ENCODE results near the gene PRDX6. TPM values are rescaled to one million over a fixed set of nuclear protein-coding genes. Genes with fewer than 3 reads are reported as not detected.
A peak's percentile ranks its signal among the peaks of the same experiment; 100 is the strongest.

PRDX6 gene, protein sequence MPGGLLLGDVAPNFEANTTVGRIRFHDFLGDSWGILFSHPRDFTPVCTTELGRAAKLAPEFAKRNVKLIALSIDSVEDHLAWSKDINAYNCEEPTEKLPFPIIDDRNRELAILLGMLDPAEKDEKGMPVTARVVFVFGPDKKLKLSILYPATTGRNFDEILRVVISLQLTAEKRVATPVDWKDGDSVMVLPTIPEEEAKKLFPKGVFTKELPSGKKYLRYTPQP
- 125 and 129 TPM in 2 replicates for total RNA-seq

DNA sequence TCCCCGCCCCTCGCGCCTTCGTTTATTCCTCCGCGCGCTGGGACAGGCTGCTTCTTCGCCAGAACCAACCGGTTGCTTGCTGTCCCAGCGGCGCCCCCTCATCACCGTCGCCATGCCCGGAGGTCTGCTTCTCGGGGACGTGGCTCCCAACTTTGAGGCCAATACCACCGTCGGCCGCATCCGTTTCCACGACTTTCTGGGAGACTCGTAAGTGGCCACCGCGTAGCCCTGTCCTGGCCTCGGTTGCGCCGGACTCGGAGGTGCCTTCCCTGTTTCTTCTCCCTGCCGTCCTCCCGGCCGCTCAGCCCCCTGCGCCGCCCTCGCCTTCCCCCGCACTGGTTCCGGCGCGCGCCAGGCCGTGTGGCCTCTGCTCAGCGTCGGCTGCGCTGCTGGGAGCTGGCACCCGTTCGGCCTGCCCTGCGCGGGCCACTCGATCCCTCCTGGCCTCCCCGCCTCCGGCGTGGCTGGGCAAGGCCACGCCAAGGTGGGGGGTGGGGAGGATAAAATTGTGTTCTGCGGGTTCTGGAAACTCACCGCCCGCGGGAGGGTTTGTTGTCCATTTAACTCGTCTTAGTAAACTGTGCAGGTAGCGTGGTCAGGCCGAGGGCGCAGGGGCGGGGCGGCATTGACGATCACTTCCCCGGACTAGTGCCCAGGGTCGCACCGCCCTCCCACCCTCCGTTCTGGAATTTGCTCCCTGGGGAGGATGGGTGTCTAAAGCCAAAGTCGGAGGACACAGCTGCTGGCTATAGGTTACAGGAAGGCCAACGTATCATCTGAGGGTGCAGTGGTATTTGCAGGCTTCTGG lies at the start of gene PRDX6:
PRDX6 (plus strand) TSS at position 50 of the 808 bp plus-strand sequence; CDS start at position 113, 63 bp downstream.
- POLR2A ChIA-PET: interaction anchor here (0.6 to 3.1 kb wide), 21 partner anchors 12 to 1545 kb away, joined by 3 to 25 read pairs (median 6); partner anchors contain the start of genes CACYBP, CENPL, DARS2 and GAS5
- intact Hi-C loops (cut with micrococcal nuclease): loop anchor here (1.0 to 5.0 kb wide), 10 partner anchors 46 to 1545 kb away; partner anchors contain the start of genes CACYBP, CENPL, DARS2 and MRPS14
- Mint-ChIP-seq H3K4me1 (peaks cover 40% of the 10 kb centered on the region), H3K9me3 (no peaks in the 10 kb centered on the region), H3K36me3 (ENCODE audit: low read depth) (peaks cover 27% of the 10 kb centered on the region), H3K27me3 (no peaks in the 10 kb centered on the region), H3K4me3 (peak within 1 kb of the TSS; percentile 92), H3K27ac (peak within 1 kb of the TSS; percentile 95)
- TF ChIP-seq, protein P1, sequence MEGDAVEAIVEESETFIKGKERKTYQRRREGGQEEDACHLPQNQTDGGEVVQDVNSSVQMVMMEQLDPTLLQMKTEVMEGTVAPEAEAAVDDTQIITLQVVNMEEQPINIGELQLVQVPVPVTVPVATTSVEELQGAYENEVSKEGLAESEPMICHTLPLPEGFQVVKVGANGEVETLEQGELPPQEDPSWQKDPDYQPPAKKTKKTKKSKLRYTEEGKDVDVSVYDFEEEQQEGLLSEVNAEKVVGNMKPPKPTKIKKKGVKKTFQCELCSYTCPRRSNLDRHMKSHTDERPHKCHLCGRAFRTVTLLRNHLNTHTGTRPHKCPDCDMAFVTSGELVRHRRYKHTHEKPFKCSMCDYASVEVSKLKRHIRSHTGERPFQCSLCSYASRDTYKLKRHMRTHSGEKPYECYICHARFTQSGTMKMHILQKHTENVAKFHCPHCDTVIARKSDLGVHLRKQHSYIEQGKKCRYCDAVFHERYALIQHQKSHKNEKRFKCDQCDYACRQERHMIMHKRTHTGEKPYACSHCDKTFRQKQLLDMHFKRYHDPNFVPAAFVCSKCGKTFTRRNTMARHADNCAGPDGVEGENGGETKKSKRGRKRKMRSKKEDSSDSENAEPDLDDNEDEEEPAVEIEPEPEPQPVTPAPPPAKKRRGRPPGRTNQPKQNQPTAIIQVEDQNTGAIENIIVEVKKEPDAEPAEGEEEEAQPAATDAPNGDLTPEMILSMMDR (IDR thresholded peaks at IDR 0.05): no peak
- DNase-seq (peak; percentile 69), ATAC-seq (ENCODE audit: low read depth) (peak; percentile 25)
- CTCF ChIA-PET: interaction anchor here (1.2 to 3.5 kb wide), 3 partner anchors 47 to 733 kb away, joined by 4 to 28 read pairs (median 4); no protein-coding TSS in a partner anchor

DNA sequence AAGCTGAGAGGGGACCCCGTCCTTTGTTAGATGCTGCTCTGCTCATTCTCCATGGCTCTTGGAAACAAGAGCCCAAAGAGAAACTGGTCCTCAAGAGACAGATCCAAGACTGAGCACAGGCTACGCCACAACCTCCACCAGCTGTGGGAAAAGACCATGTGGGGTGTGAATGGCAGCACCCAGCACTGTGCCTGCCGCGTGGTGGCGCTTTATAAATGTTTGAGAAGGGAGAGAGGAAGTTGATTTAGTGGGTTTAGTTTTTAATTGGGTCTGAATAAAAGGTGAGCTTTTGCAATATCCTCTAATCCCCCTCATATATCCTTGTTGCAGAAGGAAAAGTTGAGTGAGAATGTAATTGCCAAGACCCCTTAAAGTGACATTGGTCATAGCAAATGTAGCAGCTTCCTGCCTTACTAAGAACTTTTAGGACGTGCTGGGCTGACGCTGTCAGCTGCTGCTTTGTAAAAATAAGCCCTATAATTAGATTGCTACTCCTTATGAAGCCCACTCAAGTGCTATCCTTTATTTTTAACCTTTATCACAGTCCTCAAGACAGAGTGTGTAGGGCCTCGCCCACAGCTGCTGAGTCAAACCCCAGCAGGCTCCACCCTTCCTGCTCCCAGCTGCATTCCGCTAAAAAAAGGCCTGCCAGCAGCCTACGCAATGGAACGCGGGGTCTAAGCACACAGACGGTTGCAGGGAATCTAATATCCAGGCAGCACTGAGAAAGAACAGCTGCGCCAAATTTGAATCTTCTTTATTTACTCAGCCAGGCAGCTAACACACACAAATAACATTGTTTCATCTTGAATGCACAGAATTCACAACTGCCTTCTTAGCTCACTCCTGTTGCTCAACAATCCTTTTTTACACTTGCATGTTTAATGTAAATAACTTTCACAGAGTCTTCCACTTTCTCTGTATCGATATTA lies 47.4 kb upstream of the PRDX6 start:
- CTCF ChIA-PET: interaction anchor here (0.6 to 4.0 kb wide), 33 partner anchors 9 to 1696 kb away, joined by 3 to 63 read pairs (median 5); partner anchors contain the start of genes CENPL, DARS2, KLHL20 and PRDX6
- TF ChIP-seq, protein P1 (IDR thresholded peaks at IDR 0.05): no peak
- ATAC-seq (ENCODE audit: low read depth): peak; percentile 87
- peak overlapping the region; percentile 87 for H3K27ac Mint-ChIP-seq
- intact Hi-C loops (cut with micrococcal nuclease): loop anchor here (1.0 to 5.0 kb wide), 5 partner anchors 9 to 788 kb away; no protein-coding TSS in a partner anchor
- POLR2A ChIA-PET: interaction anchor here (0.5 to 2.3 kb wide), 18 partner anchors 10 to 1570 kb away, joined by 3 to 25 read pairs (median 5); partner anchors contain the start of genes CACYBP, CENPL, DARS2 and GAS5
- H3K36me3 Mint-ChIP-seq (ENCODE audit: low read depth): no peaks in the 10 kb centered on the region
- H3K4me3 Mint-ChIP-seq: peak overlapping the region; percentile 71
- H3K27me3 Mint-ChIP-seq: no peaks in the 10 kb centered on the region
- H3K4me1 Mint-ChIP-seq: peaks cover 25% of the 10 kb centered on the region
- DNase-seq: peak; percentile 54
- H3K9me3 Mint-ChIP-seq: no peaks in the 10 kb centered on the region

DNA sequence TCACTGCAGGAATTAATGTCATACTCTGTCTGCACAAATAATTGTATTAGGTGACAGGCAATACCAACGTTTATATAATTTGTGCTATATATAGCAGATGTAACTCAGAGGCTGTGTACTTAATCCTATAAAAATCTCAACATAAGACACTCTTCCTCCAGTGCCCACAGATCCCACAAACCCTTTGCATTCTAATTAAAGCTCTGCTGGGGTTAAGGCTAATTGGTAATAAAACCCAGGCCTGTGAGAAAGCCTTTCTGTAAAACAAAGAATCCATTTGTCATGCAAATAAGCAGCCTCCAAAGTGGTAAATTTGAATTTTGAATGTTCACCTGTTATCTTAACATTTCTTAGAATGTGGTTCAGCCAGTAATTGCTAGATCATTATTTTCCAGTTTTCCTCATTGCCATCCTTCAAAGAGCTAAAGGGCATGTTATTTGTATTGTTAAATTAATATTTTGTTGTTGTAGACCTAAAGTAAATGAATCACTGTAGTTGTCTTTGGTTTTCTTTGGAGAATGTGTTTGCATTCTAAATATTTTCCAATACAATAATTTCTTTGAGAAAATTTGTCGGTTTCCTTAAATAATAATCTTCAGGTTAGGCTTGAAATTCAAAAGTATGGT lies 46.3 kb upstream of the PRDX6 start:
- TF ChIP-seq, protein P1 (IDR thresholded peaks at IDR 0.05): no peak
- intact Hi-C loops (cut with micrococcal nuclease): loop anchor here (1.0 to 5.0 kb wide), 8 partner anchors 47 to 787 kb away; partner anchors contain the start of genes CENPL, DARS2, KLHL20 and PRDX6
- ATAC-seq (ENCODE audit: low read depth): no peak
- POLR2A ChIA-PET: interaction anchor here (0.8 to 2.3 kb wide), 8 partner anchors 13 to 688 kb away, joined by 3 to 25 read pairs (median 6); partner anchors contain the start of genes CENPL, DARS2, KLHL20 and PRDX6
- H3K36me3 Mint-ChIP-seq (ENCODE audit: low read depth): no peaks in the 10 kb centered on the region
- no peaks in the 10 kb centered on the region for H3K9me3 Mint-ChIP-seq
- CTCF ChIA-PET: interaction anchor here (0.6 to 4.0 kb wide), 17 partner anchors 10 to 787 kb away, joined by 3 to 63 read pairs (median 6); partner anchors contain the start of genes CENPL, DARS2 and PRDX6
- DNase-seq: no peak
- peaks cover 25% of the 10 kb centered on the region for H3K4me1 Mint-ChIP-seq
- no peaks in the 10 kb centered on the region for H3K27me3 Mint-ChIP-seq
- peak overlapping the region; percentile 24 for H3K27ac Mint-ChIP-seq
- no peak overlapping the region for H3K4me3 Mint-ChIP-seq
